Head of caudate nucleus (tissue), 42 donors: ENCODE results near the gene IRF4.

Source experiments
- DNase-seq, 42 donors: peaks; one replicate each; pipeline versions ENCODE4 v3.0.0 to v3.0.0-alpha.2; 2020 to 2021; ENCODE audit warnings: mixed read lengths in 7 of 42
- intact Hi-C: fragments of 100-400 bp; cut with DNase I; formaldehyde crosslinking; loops from one replicate; pipeline ENCODE4 v1.15.0; 2022

IRF4 gene

GRCh38 chr6:447381-448165 lies 56.0 kb downstream of the IRF4 start:
- peak in 4 of 42 donors; percentile 0 to 36 (median 17) for DNase-seq
- intact Hi-C loops: no loop called here

- intact Hi-C loops: no loop called here
- peak in 5 of 42 donors; percentile 1 to 39 (median 20) for DNase-seq
These were observed 56.9 kb downstream of the IRF4 start for GRCh38 chr6:448296-449056.

GRCh38 chr6:449057-449430 lies 57.5 kb downstream of the IRF4 start:
- intact Hi-C loops: no loop called here
- peak in 2 of 42 donors; percentile 5 to 11 for DNase-seq

- peak in 3 of 42 donors; percentile 16 to 26 (median 17) for DNase-seq
- intact Hi-C loops: no loop called here
These were observed 58.2 kb downstream of the IRF4 start for GRCh38 chr6:449486-450419.

GRCh38 chr6:451336-451735 lies 59.8 kb downstream of the IRF4 start:
- DNase-seq: peak in 4 of 42 donors; percentile 19 to 34 (median 27)
- intact Hi-C loops: no loop called here

GRCh38 chr6:451847-452246 lies 60.3 kb downstream of the IRF4 start:
- peak in 2 of 42 donors; percentile 1 to 13 for DNase-seq
- intact Hi-C loops: no loop called here

- intact Hi-C loops: no loop called here
- DNase-seq: peak in 7 of 42 donors; percentile 15 to 47 (median 34)
These were observed 60.9 kb downstream of the IRF4 start for GRCh38 chr6:452301-453067.

GRCh38 chr6:453152-453551 lies 61.6 kb downstream of the IRF4 start:
- peak; percentile 69 to 94 (median 83) for DNase-seq
- intact Hi-C loops: no loop called here

- no peak for DNase-seq
- intact Hi-C loops: no loop called here
These were observed 62.8 kb downstream of the IRF4 start for GRCh38 chr6:454148-454991.

GRCh38 chr6:455006-455585 lies 63.5 kb downstream of the IRF4 start:
- DNase-seq: peak in 1 of 42 donors; percentile 31
- intact Hi-C loops: no loop called here

- DNase-seq: peak in 2 of 42 donors; percentile 6 to 30
- intact Hi-C loops: no loop called here
These were observed 64.3 kb downstream of the IRF4 start for GRCh38 chr6:455835-456234.

- DNase-seq: peak in 2 of 42 donors; percentile 24 to 27
- intact Hi-C loops: no loop called here
These were observed 64.9 kb downstream of the IRF4 start for GRCh38 chr6:456358-456867.

GRCh38 chr6:456887-457286 lies 65.3 kb downstream of the IRF4 start:
- intact Hi-C loops: no loop called here
- DNase-seq: no peak
